Liver (tissue), 9 donors: Measurements from ENCODE around the gene PRRG4. TPM values are rescaled to one million over a fixed set of nuclear protein-coding genes. Genes with fewer than 3 reads are reported as not detected.

Source experiments
- DNase-seq: peaks from one replicate; pipeline ENCODE4 v3.0.0-alpha.2; 2017; ENCODE audit warnings: low spot score
- H3K27ac ChIP-seq, 2 donors: one replicate each; pipeline ENCODE4 v1.7.0; 2013; ENCODE audit warnings: inconsistent platforms in 2 of 2, low read length in 2 of 2, control low read depth in 1 of 2, low read depth in 1 of 2, mild to moderate bottlenecking in 1 of 2
- H3K27me3 ChIP-seq, 4 donors: one replicate each; pipeline versions ENCODE4 v1.6.1 to v1.7.0; 2013; ENCODE audit warnings: low read length in 3 of 4, inconsistent platforms in 1 of 4, mild to moderate bottlenecking in 1 of 4, moderate library complexity in 1 of 4; ENCODE audit not compliant: control insufficient read depth in 4 of 4, insufficient read depth in 4 of 4
- H3K36me3 ChIP-seq, 4 donors: one replicate each; pipeline versions ENCODE4 v1.6.1 to v1.7.0; 2013; ENCODE audit warnings: low read length in 3 of 4, mild to moderate bottlenecking in 3 of 4, low read depth in 1 of 4, moderate library complexity in 1 of 4; ENCODE audit not compliant: control insufficient read depth in 4 of 4, insufficient read depth in 3 of 4
- H3K4me1 ChIP-seq, 4 donors: one replicate each; pipeline versions ENCODE4 v1.6.1 to v1.7.0; 2013; ENCODE audit warnings: low read length in 3 of 4, mild to moderate bottlenecking in 3 of 4, moderate library complexity in 1 of 4; ENCODE audit not compliant: control insufficient read depth in 4 of 4, insufficient read depth in 4 of 4
- H3K4me3 ChIP-seq, 3 donors: one replicate each; pipeline versions ENCODE4 v1.6.1 to v1.7.0; 2013; ENCODE audit warnings: low read length in 3 of 3, control low read depth in 1 of 3, low read depth in 1 of 3, mild to moderate bottlenecking in 1 of 3
- H3K9ac ChIP-seq, 2 donors: one replicate each; pipeline ENCODE4 v1.7.0; 2013; ENCODE audit warnings: low read length in 2 of 2, mild to moderate bottlenecking in 2 of 2, moderate library complexity in 2 of 2, control low read depth in 1 of 2, low read depth in 1 of 2
- H3K9me3 ChIP-seq, 4 donors: one replicate each; pipeline versions ENCODE4 v1.6.1 to v1.7.0; 2013; ENCODE audit warnings: low read length in 3 of 4; ENCODE audit not compliant: control insufficient read depth in 4 of 4
- ATF3 ChIP-seq: IDR thresholded peaks from 2 replicates; pipeline ENCODE4 v1.6.1; 2016; ENCODE audit warnings: antibody characterized with exemption
- CTCF ChIP-seq: fragments of 150-350 bp; IDR thresholded peaks from 2 replicates; pipeline ENCODE4 v1.5.1; 2017; ENCODE audit warnings: improper control_type of control experiment, low read depth, low read length; ENCODE audit not compliant: missing input control
- EGR1 ChIP-seq, 2 donors: IDR thresholded peaks; 2 replicates each; pipeline ENCODE4 v1.6.1; 2016 to 2018; ENCODE audit warnings: antibody characterized with exemption in 2 of 2, low read depth in 2 of 2
- FOXA1 ChIP-seq: IDR thresholded peaks from 2 replicates; pipeline ENCODE4 v1.6.1; 2016; ENCODE audit warnings: antibody characterized with exemption
- FOXA2 ChIP-seq: IDR thresholded peaks from 2 replicates; pipeline ENCODE4 v1.6.1; 2016; ENCODE audit warnings: antibody characterized with exemption
- GABPA ChIP-seq, 2 donors: IDR thresholded peaks in 1 of 2; conservative IDR thresholded peaks in 1 of 2; 2 replicates each; pipeline ENCODE4 v1.6.1; 2016; ENCODE audit warnings: antibody characterized with exemption in 2 of 2, mild to moderate bottlenecking in 1 of 2, moderate library complexity in 1 of 2
- HNF4A ChIP-seq, 2 donors: conservative IDR thresholded peaks; 2 replicates each; pipeline ENCODE4 v1.6.1; 2016; ENCODE audit warnings: antibody characterized with exemption in 2 of 2, mild to moderate bottlenecking in 2 of 2
- HNF4G ChIP-seq: IDR thresholded peaks from 2 replicates; pipeline ENCODE4 v1.6.1; 2016; ENCODE audit warnings: antibody characterized with exemption
- JUND ChIP-seq, 2 donors: IDR thresholded peaks; 2 replicates each; pipeline ENCODE4 v1.6.1; 2016; ENCODE audit warnings: antibody characterized with exemption in 2 of 2
- MAX ChIP-seq: IDR thresholded peaks from 2 replicates; pipeline ENCODE4 v1.6.1; 2016; ENCODE audit warnings: antibody characterized with exemption
- NR2F2 ChIP-seq: IDR thresholded peaks from 2 replicates; pipeline ENCODE4 v1.6.1; 2016; ENCODE audit warnings: antibody characterized with exemption
- RAD21 ChIP-seq, 2 donors: IDR thresholded peaks; 2 replicates each; pipeline ENCODE4 v1.6.1; 2016; ENCODE audit warnings: antibody characterized with exemption in 2 of 2, mild to moderate bottlenecking in 2 of 2
- REST ChIP-seq: IDR thresholded peaks from 2 replicates; pipeline ENCODE4 v1.6.1; 2016; ENCODE audit warnings: antibody characterized with exemption, mild to moderate bottlenecking
- RXRA ChIP-seq, 2 donors: IDR thresholded peaks; 2 replicates each; pipeline ENCODE4 v1.6.1; 2017 to 2018; ENCODE audit warnings: antibody characterized with exemption in 2 of 2, mild to moderate bottlenecking in 1 of 2
- TAF1 ChIP-seq: conservative IDR thresholded peaks from 2 replicates; pipeline ENCODE4 v1.6.1; 2016; ENCODE audit warnings: antibody characterized with exemption, mild to moderate bottlenecking
- YY1 ChIP-seq: IDR thresholded peaks from 2 replicates; pipeline ENCODE4 v1.6.1; 2016; ENCODE audit warnings: antibody characterized with exemption, mild to moderate bottlenecking
- ZBTB33 ChIP-seq: IDR thresholded peaks from 2 replicates; pipeline ENCODE4 v1.6.1; 2016; ENCODE audit warnings: antibody characterized with exemption
- WGBS: extraction: QIAGEN DNeasy Blood & Tissue Kit; methylation state at CpG from one replicate; pipeline ENCODE4 v1.1.7; 2013; 5-methylcytosine and 5-hydroxymethylcytosine counted together
- polyA plus RNA-seq, 2 donors: library from polyadenylated mRNA; stranded (reverse) in 1 of 2; unstranded in 1 of 2; fragments of 200-250 nt in 1 of 2; fragments of >200 nt in 1 of 2; fragmentation: Nextera tagmentation in 1 of 2; extraction: Ambion mirVana in 1 of 2; gene quantifications; one replicate each; pipeline versions ENCODE4 v1.2.1 to v1.2.3, GENCODE V29; 2013 to 2015
- total RNA-seq, 2 donors: library from RNA; depleted of rRNA; stranded (reverse); fragments of >200 nt; gene quantifications; one replicate each; pipeline ENCODE4 v1.2.3, GENCODE V29; 2014
- donor health status: healthy.
- donor health status: healthy.
- donor health status: healthy.
- donor health status: healthy.
- donor health status: healthy.

The PRRG4 gene
- total and polyA plus RNA-seq, 4 donors = 3.4 to 12.0 (median 5.9) TPM

- 91% methylated on average over 4 of the region's 4 CpGs for WGBS
- no peaks in the 10 kb centered on the region for H3K9me3 ChIP-seq
- no peak for TF ChIP-seq JUND (IDR thresholded peaks at IDR 0.05)
- no peak for TF ChIP-seq ATF3
- no peak for TF ChIP-seq GABPA (IDR thresholded peaks at IDR 0.05 in 1 of 2, conservative IDR thresholded peaks at IDR 0.05 in 1 of 2)
- no peak for TF ChIP-seq YY1
- TF ChIP-seq REST = no peak
Observed at GRCh38 chr11:32817181-32817851, 12.4 kb upstream of the PRRG4 start.

GRCh38 chr11:32817852-32818183 lies 11.9 kb upstream of the PRRG4 start:
- 77% methylated on average over 3 of the region's 3 CpGs for WGBS
- H3K4me3 ChIP-seq = no peak overlapping the region
- no peak overlapping the region for H3K9ac ChIP-seq
- no peak for DNase-seq
- H3K9me3 ChIP-seq = no peaks in the 10 kb centered on the region
- no peak for TF ChIP-seq REST
- TF ChIP-seq MAX = no peak
- no peak for TF ChIP-seq CTCF
- no peak for TF ChIP-seq GABPA (IDR thresholded peaks at IDR 0.05 in 1 of 2, conservative IDR thresholded peaks at IDR 0.05 in 1 of 2)
- no peak for TF ChIP-seq ATF3
- TF ChIP-seq ZBTB33 = no peak
- TF ChIP-seq HNF4A (conservative IDR thresholded peaks at IDR 0.05) = no peak
- TF ChIP-seq FOXA2 = no peak
- TF ChIP-seq FOXA1 = no peak
- TF ChIP-seq TAF1 = no peak
- no peak for TF ChIP-seq YY1
- TF ChIP-seq NR2F2 = no peak
- no peak for TF ChIP-seq EGR1 (IDR thresholded peaks at IDR 0.05; ENCODE audit: low read depth in 2 of 2)
- no peak for TF ChIP-seq HNF4G
- no peak for TF ChIP-seq RXRA (IDR thresholded peaks at IDR 0.05)
- TF ChIP-seq RAD21 (IDR thresholded peaks at IDR 0.05) = no peak
- no peaks in the 10 kb centered on the region for H3K27me3 ChIP-seq
- H3K4me1 ChIP-seq = peaks cover 0 to 6% (median 0%) of the 10 kb centered on the region in 4 donors
- H3K36me3 ChIP-seq = no peaks in the 10 kb centered on the region
- H3K27ac ChIP-seq = no peak overlapping the region

More at GRCh38 chr11:32817181-32817851, 12.4 kb upstream of the PRRG4 start:
- H3K36me3 ChIP-seq = no peaks in the 10 kb centered on the region
- H3K4me1 ChIP-seq = peaks cover 0 to 6% (median 0%) of the 10 kb centered on the region in 4 donors
- H3K9ac ChIP-seq = no peak overlapping the region
- no peaks in the 10 kb centered on the region for H3K27me3 ChIP-seq
- H3K4me3 ChIP-seq = no peak overlapping the region
- no peak for DNase-seq
- H3K27ac ChIP-seq = no peak overlapping the region
